Chondrocyte (in vitro differentiated cells): Measurements from ENCODE around the gene C16orf82. TPM values are rescaled to one million over a fixed set of nuclear protein-coding genes. Genes with fewer than 3 reads are reported as not detected.

Source experiments
- DNase-seq: peaks from one replicate; pipeline ENCODE4 v3.0.0; 2021; ENCODE audit warnings: mixed read lengths, low spot score
- H3K27ac Mint-ChIP-seq: one replicate; pipeline ENCODE4 v1.8.0; 2021; ENCODE audit warnings: mild to moderate bottlenecking, moderate library complexity, mixed read lengths; ENCODE audit not compliant: unreplicated experiment
- H3K27me3 Mint-ChIP-seq: 2 replicates; pipeline ENCODE4 v1.8.0; 2021; ENCODE audit warnings: low read depth, mixed read lengths
- H3K36me3 Mint-ChIP-seq: 2 replicates; pipeline ENCODE4 v1.8.0; 2021; ENCODE audit warnings: low read depth, mixed read lengths
- H3K4me1 Mint-ChIP-seq: 2 replicates; pipeline ENCODE4 v1.8.0; 2021; ENCODE audit warnings: low read depth, mild to moderate bottlenecking, mixed read lengths
- H3K4me3 Mint-ChIP-seq: one replicate; pipeline ENCODE4 v1.8.0; 2021; ENCODE audit warnings: mild to moderate bottlenecking, moderate library complexity, mixed read lengths; ENCODE audit not compliant: unreplicated experiment
- H3K9me3 Mint-ChIP-seq: 2 replicates; pipeline ENCODE4 v1.8.0; 2021; ENCODE audit warnings: low read depth, mixed read lengths
- CTCF ChIP-seq: fragments of 200-600 bp; sonication (generic); IDR thresholded peaks from 2 replicates; pipeline ENCODE4 v1.5.0; 2021; ENCODE audit warnings: antibody characterized with exemption, mild to moderate bottlenecking, moderate library complexity
- total RNA-seq: library from RNA; stranded (reverse); gene quantifications from 3 replicates; pipeline ENCODE4 v1.2.1, GENCODE V29; 2021

The C16orf82 gene
- total RNA-seq, 1 donor from 2014 or later, result not detected

DNA sequence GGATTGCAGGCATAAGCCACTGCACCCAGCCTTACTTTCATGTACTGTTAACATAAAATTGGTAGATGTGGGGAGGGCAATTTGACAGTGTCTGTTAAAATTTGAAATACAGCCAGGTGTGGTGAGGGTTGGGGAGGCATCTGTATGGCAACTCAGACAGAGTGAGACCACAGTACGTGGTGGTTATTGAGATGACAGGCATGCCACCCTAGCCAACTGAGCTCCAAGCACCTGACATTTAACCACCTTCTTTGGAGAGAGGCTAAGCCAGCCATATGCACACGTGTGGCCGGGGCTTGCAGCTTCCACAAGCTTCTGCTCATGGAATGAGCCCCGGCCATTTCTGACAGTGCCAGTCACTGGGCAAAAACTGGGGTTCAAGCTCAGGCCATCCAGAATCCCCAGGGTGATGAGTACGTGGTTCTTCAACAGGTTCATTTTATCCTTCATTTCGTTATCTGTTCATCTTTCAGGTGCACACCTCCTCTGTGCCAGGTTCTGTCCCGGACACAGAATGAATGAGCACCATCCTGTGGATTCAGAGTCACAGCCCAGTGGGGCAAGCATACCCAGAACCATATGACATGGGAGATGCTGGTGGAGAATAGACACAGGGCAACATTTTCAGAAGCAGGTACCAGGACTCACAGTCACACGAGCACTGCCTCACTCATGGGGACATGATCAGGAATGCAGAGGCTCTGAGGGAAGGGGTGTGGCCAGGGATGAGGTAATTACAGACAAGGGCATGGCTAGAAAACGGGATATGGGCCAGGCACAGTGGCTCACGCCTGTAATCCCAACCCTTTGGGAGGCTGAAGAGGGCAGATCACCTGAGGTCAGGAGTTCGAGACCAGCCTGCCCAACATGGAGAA lies 36.2 kb downstream of the C16orf82 start:
- H3K27ac Mint-ChIP-seq, result no peak overlapping the region
- no peaks in the 10 kb centered on the region for H3K36me3 Mint-ChIP-seq
- DNase-seq, result no peak

DNA sequence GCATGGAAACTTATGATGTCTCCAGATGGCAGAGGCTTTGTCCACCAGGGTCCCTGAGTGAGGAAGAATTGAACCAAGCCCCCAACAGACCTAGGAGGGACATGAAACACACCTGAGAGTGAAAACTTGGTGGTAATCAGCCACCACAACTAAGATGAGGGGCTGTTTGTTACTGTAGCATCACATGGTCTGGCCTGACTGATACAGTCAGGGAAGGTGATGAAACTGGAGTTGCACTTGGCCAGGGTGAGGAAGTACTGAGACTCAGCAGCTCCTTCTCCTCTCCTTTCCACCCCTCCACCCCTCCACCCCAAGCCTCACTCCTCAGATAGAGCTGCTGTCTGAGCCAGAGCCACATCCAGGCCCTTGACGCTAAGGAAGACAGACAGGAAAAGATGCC lies 37.2 kb downstream of the C16orf82 start:
- H3K4me3 Mint-ChIP-seq, result no peak overlapping the region
- no peaks in the 10 kb centered on the region for H3K9me3 Mint-ChIP-seq
- TF ChIP-seq CTCF, result no peak
- H3K27ac Mint-ChIP-seq, result no peak overlapping the region
- peaks cover 9% of the 10 kb centered on the region for H3K27me3 Mint-ChIP-seq
- no peak for DNase-seq
- H3K36me3 Mint-ChIP-seq, result no peaks in the 10 kb centered on the region
- no peaks in the 10 kb centered on the region for H3K4me1 Mint-ChIP-seq

More for the DNA sequence above, 36.2 kb downstream of the C16orf82 start:
- Mint-ChIP-seq H3K9me3 (no peaks in the 10 kb centered on the region), H3K4me3 (no peak overlapping the region), H3K4me1 (peaks cover under 1% of the 10 kb centered on the region), H3K27me3 (peaks cover 9% of the 10 kb centered on the region)
- no peak for TF ChIP-seq CTCF

- Mint-ChIP-seq H3K36me3 (no peaks in the 10 kb centered on the region), H3K27me3 (peaks cover 9% of the 10 kb centered on the region), H3K9me3 (no peaks in the 10 kb centered on the region), H3K27ac (no peak overlapping the region), H3K4me1 (peaks cover 3% of the 10 kb centered on the region), H3K4me3 (no peak overlapping the region)
- no peak for TF ChIP-seq CTCF
- no peak for DNase-seq
Measured at GRCh38 chr16:27106305-27106704, 39.6 kb downstream of the C16orf82 start.

DNA sequence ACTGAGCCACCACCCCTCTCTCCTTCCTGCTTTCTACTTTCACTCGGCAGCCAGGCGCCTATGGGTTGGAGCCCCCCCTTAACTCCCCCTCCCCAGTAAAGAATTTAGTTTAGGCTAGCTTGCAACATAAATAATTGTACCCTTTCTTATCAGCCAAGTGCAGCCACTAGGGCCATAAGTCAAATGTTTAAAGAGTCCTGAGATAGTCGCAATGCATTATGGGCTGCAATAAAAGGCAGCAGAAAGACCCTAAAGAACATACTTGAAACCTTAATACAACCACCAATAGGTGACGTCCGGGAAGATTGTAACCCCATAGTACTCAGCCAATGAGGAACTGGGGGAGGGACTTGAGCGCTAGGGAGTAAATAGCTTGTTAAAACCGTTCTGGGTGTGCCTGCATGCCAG lies 40.5 kb downstream of the C16orf82 start:
- no peak overlapping the region for H3K27ac Mint-ChIP-seq
- no peaks in the 10 kb centered on the region for H3K9me3 Mint-ChIP-seq
- no peak overlapping the region for H3K4me3 Mint-ChIP-seq
- peaks cover 9% of the 10 kb centered on the region for H3K27me3 Mint-ChIP-seq
- peaks cover 3% of the 10 kb centered on the region for H3K4me1 Mint-ChIP-seq
- TF ChIP-seq CTCF, result no peak
- H3K36me3 Mint-ChIP-seq, result no peaks in the 10 kb centered on the region
- DNase-seq, result no peak

DNA sequence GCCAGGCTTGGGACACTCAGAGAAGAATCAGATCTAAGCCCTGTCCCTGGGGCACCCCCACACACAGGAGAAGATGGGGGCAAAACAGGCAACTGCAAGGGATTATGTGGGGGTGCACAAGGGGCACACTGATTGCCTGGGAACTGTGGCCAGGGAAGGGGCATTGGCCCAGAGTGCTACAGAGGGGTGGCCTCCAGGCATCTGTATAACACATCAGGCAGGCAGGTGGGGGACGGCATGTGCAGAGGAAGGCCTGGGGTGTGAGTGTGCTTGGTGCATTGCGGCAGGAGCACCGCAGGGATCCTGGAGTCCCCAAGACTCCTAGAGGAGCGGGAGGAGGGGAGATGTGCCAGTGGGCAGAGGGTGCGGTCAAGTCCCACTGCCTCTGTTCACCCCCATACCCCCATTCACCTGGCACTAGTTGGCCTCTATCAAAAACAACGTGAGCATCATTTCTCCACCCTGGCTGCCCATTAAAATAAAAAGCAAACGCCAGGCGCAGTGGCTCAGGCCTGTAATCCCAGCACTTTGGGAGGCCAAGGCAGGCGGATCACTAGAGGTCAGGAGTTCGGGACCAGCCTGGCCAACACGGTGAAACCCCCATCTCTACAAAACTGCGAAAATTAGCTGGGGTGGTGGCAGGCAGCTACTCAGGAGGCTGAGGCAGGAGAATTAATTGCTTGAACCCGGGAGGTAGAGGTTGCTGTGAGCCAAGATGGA lies 41.5 kb downstream of the C16orf82 start:
- H3K36me3 Mint-ChIP-seq, result no peaks in the 10 kb centered on the region

More for the DNA sequence above, 41.5 kb downstream of the C16orf82 start:
- H3K4me3 Mint-ChIP-seq, result no peak overlapping the region
- H3K27me3 Mint-ChIP-seq, result peaks cover 9% of the 10 kb centered on the region
- TF ChIP-seq CTCF, result no peak
- no peak overlapping the region for H3K27ac Mint-ChIP-seq
- peaks cover 3% of the 10 kb centered on the region for H3K4me1 Mint-ChIP-seq
- no peaks in the 10 kb centered on the region for H3K9me3 Mint-ChIP-seq
- no peak for DNase-seq
